ENCODE measurements around the gene MMP7.

The MMP7 gene

DNA sequence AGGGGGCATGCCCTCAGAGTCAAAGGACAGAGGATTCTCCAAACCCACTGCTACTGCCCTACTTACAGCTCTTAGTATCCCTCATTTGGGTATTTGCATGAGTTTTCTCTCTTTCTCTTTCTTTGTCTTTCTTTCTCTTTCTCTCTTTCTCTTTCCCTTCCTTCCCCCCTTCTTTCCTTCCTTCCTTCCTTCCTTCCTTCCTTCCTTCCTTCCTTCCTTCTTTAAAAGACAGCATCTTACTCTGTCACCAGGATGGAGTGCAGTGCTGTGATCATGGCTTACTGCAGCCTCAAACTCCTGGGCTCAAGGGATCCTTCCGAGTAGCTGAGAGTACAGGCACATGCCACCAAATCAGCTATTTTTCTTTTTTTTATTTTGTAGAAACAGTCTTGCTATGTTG, 14.0 kb upstream of the MMP7 start:
- no peak overlapping the region for H3K27ac ChIP-seq
- TF ChIP-seq ZFX (IDR thresholded peaks at IDR 0.05) (no peak), CTCF (conservative IDR thresholded peaks at IDR 0.05) (no peak)

DNA sequence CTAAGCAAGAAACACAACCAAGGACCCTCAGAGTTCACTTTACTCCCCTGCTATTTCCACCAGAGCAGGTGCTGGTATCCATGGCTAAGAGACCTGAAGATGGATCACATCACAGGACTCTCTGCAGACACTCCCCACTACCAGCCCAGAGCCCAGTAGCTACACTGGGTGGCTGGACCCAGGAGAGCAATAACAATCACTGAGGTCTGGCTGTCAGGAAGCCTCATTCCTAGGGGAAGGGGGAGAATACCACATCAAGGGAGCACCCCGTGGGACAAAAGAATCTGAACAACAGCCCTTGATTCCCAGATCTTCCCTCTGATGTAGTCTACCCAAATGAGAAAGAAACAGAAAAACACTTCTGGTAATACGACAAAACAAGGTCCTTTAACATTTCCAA, 9.0 kb upstream of the MMP7 start:
- no peak overlapping the region for H3K27ac ChIP-seq
- TF ChIP-seq ZFX (IDR thresholded peaks at IDR 0.05) (no peak), CTCF (conservative IDR thresholded peaks at IDR 0.05) (no peak)

DNA sequence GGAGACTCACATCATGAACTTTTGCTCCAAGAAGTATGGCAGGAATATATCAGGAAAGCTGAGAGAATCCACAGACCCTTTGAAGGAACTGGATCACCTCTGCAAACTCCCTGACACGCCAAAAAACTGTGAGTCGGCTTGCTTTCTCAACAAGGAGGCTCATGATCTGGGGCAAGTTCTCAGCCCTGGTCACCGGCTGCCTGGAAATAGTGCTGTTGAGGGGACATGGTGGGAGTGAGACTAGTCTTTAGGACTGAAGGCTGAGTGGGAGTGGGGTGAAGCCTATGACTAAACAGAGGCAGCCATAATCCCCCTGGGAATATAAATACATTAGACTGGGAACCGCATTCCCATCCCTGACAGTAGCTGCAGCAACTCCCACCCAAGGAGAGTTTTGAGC, 8.4 kb upstream of the MMP7 start:
- TF ChIP-seq ZFX (IDR thresholded peaks at IDR 0.05) (no peak), CTCF (conservative IDR thresholded peaks at IDR 0.05) (no peak)
- H3K27ac ChIP-seq = no peak overlapping the region

GRCh38 chr11:102534261-102534872, 3.8 kb upstream of the MMP7 start:
- no peak overlapping the region for H3K27ac ChIP-seq
- TF ChIP-seq CTCF (conservative IDR thresholded peaks at IDR 0.05) = peak; percentile 35
- TF ChIP-seq ZFX (IDR thresholded peaks at IDR 0.05) = no peak

GRCh38 chr11:102528618-102529017, 1.9 kb downstream of the MMP7 start:
- TF ChIP-seq ZFX (IDR thresholded peaks at IDR 0.05) (no peak), CTCF (conservative IDR thresholded peaks at IDR 0.05) (no peak)
- H3K27ac ChIP-seq = no peak overlapping the region

DNA sequence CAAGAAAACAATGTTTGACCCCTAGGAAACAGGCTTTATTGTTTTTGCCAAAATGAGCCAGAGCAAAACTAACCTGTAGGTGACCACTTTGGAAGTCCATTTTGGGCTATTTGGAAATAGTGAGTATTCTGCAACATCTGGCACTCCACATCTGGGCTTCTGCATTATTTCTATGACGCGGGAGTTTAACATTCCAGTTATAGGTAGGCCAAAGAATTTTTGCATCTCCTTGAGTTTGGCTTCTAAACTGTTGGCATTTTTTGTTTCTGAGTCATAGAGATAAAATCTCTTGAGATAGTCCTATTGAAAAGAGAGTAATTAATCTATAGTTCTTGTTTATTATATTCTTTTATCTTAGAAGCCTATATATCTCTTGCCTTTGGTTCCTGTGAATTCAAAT, 2.9 kb downstream of the MMP7 start:
- no peak for TF ChIP-seq ZFX (IDR thresholded peaks at IDR 0.05)
- no peak for TF ChIP-seq CTCF (conservative IDR thresholded peaks at IDR 0.05)
- H3K27ac ChIP-seq = no peak overlapping the region; the same call in 1 of the 2 replicates

GRCh38 chr11:102527041-102527440, 3.5 kb downstream of the MMP7 start:
- no peak overlapping the region for H3K27ac ChIP-seq
- TF ChIP-seq CTCF (conservative IDR thresholded peaks at IDR 0.05) = no peak
- no peak for TF ChIP-seq ZFX (IDR thresholded peaks at IDR 0.05)

All from C4-2B (cell line).